DMS79 treated with DMSO at 0.1 percent for 48 hours (cell line): Measurements from ENCODE around the gene DOCK2.
"Not testable (repeated sequence)": the region's sequence is repeated elsewhere in the genome, so short reads cannot be mapped to it uniquely, and the experiment has no call there.

Experiments used
- DNase-seq: peaks from one replicate; lab custom pipeline; 2025; lab: John Stamatoyannopoulos, UW

The DOCK2 gene

DNA sequence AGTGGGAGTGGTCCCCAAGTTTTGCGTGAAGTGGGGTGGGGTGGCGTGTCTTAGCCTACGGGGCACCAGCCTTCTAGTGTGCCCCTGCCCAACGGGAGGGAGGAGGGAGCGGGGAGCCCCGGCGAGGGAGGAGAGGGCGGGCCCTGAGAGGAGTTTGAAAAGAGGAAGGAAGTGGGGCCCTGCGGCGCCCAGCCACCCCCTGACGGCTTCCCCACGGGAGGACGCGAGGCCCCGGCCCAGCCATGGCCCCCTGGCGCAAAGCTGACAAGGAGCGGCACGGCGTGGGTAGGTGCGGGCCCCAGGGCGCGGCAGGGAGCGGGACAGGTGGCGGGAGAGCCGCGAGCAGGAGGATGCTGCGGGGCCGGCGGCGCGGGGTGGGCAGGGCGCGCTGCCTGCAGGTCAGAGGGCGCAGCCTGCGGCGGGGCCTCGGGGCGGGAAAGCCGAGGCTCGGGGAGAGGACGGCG lies at the start of gene DOCK2:
Gene DOCK2 (plus strand): TSS at position 191 of the 464 bp plus-strand sequence. CDS start 52 bp downstream, at position 243.
- DNase-seq: no peak

DNA sequence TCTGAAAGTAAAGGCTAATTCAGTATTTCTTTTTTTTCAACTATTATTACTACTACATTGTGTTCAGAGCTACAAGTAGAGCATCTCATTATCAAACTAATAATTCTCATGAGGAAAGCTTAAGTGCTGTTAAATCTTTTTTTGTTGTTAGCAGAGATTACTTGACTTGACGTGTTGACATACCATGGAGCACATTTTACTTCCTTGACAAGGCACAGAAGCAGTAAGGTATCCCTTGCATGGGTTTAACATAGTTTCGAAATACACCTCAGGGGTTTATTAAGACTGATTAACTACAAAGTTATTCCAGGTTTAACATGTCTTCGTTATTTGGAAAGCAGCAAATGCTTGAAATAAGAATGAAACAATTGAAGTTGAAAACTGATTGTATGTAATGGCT lies 46.5 kb upstream of the DOCK2 start:
- no peak for DNase-seq

DNA sequence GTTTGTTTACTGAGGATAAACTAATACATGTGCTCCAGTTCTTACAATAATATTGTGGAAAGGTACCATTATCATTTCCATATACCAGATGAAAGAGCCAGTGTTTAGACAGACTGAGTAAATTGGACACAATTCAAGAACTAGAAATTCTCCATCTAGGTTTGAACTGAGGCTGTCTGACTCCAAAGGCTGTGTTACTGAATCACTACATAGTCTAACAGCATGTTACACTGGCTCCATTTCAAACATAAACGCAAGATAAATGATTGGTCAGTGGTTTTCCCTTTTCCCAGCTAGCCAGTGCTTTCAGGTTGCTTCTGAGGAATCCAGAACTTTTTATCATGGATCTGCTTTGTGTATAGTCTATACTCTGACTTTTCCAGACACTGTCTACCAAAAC lies 45.4 kb upstream of the DOCK2 start:
- DNase-seq: no peak

DNA sequence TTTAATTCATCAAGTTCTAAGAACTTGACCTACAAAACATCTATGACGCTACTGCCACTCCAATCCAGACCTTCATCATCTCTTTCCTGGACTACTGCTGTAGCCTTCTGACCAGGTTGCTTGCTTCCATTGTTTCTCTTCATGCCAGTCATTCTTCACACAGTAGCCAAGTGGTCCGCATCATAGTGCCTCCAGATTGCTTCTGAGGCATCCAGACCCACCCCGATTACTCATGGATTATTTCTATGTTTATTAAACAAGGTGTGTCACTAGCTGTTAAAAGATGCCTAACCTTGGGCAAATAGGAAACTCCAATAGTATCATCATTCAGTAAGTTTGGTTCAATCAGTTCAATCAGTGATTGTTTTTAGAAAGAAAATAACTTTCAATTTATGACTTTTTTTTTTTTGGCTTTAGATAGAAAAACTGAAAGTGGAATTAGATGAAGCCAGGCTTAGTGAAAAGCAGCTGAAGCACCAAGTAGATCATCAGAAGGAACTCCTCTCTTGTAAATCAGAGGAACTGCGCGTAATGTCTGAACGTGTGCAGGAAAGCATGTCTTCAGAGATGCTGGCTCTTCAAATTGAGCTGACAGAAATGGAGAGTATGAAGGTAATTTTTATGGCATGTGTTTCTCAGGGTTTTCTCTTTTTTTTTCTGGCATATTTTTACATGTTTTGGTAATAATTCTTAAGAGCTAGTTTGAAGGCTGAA lies 44.0 kb upstream of the DOCK2 start:
- no peak for DNase-seq

DNA sequence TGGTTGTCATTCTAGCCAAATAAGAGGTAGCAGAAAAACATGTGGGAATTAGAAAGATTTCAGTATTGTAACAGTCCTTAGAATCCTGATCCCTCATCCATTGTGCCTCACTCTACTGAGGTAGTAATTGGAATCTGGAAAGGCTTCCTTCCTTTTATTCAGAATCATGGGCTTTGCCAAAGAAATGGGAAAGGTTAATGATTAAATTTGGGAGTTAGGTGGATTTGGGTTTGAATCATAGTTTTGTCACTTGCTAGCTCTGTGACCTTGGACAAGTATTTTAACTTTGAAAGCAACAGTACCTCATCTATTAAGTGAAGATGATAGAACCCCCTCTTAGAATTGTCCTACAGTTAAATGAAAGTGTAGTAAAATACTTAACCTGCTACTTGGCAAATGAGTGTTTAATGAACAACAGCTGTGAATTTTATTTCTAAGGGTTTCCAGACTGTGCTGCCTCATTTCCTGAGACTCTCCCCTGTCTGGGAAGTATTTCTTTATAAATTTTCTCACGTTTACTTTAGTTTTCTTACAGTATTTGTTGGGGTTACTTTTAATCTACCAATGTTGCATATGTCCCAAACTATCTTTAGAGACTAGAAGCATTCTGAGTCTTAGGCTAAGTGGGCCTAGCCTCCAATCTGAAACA lies 41.8 kb upstream of the DOCK2 start:
- no peak for DNase-seq

DNA sequence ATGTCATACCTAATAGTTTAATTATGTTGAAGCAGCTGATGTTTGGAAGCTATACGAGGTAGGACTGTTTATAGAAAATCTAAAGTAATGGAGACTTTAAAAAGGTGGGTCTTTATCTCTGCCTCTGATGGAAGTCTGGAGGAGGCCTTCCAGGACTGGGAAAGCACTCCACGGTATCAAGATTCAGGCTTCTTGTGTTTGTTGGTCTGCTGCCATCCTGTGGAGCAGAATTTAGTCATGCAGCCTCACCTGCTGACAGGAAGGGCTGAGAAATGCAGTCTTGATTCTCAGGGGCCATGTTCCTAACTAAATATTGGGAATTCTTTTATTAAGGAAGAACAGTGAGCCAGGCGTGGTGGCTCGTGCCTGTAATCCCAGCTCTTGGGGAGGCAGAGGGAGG lies 37.6 kb upstream of the DOCK2 start:
- DNase-seq: no peak

DNA sequence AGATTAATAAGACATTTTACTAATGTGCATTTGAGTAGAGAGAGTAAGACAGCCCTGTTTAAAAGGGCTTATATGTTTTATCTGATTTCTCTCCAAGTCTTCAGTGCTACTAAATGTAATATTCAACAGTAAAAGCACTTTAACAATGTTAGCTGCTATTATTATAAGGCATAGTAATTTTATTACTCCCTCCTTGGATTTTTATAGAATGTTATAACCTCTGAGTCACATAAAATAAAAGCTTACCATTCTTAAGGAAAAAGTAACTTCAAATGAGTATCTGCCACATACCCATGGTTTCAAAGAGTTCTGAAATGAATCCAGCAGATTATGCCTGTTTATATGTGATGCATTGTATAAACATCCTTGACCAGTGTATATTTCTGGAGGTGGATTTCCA lies 34.5 kb upstream of the DOCK2 start:
- no peak for DNase-seq

DNA sequence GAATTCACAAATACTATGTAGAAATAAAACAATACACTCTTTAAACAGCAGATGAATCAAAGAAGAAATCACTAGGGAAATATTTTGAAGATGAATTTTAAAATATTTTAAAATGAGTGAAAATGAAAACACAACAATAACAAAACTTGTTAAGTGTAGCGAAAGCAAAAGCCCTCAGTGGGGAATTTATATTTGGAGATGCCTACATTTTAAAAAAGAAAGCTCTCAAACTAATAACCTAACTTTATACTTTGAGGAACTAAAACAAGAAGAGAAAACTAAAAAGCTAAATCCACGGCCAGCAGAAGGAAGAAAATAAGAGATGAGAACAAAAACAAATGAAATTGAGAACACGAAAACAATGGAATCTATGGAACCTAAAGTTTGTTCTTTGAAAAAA lies 30.8 kb upstream of the DOCK2 start:
- DNase-seq: no peak

DNA sequence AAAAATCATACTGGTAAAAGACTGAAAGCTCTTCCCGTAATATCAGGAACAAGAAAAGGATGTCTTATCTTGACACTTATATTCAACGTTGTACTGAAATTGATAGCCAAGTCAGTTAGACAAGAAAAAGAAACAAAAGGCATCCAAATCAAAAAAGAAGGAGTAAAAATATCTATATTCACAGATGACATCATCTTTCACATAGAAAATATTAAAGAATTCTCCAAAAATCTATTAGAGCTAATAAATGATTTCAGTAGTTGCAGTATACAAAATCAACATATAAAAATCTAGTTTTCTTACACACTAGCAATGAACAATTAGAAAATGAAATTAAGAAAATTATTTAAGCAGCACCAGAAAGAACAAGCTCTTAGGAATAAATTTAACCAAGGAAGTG lies 29.2 kb upstream of the DOCK2 start:
- no peak for DNase-seq

DNA sequence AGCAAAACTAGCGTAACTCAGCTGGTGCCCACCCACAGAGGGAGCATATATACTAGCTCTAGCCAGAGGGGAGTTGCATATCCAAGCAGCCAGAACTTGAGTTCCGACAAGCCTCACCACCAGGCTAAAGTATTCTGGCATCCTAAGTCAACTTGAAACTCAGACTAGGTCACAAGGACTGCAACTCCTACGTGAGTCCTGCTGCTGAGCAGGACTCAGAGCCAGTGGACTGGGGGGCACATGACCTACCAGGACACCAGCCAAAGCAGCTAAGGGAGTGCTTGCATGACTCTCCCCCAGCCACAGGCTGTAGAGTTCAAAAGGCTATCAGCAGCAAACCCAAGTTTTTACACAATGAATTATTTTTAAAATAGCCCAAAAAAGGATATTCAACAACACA lies 27.4 kb upstream of the DOCK2 start:
- DNase-seq: no peak

DNA sequence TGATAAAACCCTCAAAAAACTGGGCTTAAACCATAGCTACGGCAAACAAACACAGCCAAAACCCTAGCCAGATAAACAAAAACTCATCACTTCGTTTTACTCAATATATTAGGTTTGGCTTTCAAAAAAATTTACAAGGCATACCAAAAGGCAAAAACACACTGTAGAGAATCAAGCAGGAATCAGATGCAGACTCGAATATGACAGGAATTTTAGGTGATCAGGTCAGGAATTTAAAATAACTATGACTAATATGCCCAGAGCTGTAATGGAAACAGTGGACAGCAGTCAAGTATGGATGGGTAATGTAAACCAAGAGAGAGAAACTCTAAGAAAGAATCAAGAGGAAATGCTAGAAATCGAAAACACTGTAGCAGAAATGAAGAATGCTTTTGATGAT lies 26.5 kb upstream of the DOCK2 start:
- DNase-seq: no peak

DNA sequence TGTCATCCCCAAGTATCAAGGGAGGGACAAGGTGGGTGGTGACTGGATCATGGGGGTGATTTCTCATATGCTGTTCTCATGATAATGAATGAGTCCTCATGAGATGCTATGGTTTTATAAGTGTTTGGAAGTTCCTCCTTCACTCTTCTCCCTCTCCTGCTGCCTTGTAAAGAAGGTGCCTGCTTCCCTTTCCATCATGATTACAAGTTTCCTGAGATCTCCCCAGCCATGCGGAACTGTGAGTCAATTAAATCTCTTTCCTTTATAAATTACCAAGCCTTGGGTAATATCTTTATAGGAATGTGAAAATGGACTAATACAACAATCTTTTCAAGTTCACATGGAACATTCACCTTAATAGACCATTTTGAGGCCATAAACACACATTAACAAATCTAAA lies 21.5 kb upstream of the DOCK2 start:
- DNase-seq: no peak

DNA sequence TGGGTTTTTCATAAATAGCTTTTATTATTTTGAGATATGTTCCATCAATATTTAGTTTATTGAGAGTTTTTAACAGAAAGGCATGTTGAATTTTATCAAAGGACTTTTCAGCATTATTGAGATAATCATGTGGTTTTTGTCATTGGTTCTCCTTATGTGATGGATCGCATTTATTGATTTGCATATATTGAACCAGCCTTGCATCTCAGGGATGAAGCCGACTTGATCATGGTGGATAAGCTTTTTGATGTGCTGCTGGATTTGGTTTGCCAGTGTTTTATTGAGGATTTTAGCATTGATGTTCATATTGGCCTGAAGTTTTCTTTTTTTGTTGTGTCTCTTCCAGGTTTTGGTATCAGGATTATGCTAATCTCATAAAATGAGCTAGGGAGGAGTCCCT lies 12.8 kb upstream of the DOCK2 start:
- not testable (repeated sequence) for DNase-seq

DNA sequence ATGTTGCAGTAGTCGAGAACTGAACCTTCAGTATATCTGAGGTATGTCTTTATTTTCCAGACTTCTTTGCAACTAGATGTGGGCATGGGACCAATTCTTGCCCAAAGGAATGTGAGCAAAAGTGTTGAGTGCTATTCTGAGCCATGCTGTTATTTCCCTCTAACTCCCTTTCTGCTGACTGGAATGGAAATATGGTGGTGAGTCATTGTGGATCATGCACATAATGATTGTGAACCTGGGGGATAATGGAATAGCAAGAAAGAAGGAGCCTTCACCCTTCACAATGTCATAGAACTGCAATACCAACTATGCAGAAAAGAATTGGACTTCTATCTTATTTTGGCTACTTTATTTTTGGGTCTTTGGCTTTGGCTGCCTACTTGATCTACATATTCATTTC lies 10.3 kb upstream of the DOCK2 start:
- no peak for DNase-seq

DNA sequence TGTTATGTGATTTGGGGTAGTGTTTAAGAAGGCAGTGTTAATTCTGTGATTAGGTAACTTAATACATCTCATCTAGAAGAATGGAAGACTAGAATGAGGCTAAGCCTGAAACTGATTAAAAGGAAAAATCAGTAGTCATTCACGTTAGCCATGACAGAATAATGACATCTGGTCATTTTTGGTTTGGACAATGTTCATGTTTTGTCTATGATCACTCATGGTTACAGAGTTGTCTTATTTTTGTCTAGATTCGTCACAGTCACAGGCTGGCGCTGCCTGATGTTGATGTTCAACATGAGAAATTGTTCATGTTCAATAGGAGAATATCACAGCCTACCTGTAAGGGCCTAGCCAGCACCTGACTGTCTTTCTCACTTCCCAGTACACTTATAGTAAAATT lies 9.5 kb upstream of the DOCK2 start:
- no peak for DNase-seq

DNA sequence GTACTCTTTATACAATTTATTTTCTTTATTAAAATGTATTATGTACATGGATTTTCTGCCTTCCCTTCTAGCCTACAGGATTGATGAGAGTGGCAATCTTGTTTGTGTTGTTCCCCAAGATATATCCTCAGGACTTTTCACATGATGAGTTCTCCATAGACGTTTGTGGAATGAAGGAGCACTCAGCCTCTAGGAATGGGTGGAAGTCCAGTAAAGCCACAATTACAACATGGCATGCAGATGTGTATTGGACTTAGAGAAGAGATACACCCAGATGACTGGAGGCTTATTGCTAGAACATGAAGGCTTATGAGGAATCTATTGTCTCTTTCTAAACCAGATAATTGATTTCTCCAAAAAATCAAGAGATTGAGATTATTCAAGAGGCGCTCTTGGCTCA lies 8.2 kb upstream of the DOCK2 start:
- DNase-seq: no peak

DNA sequence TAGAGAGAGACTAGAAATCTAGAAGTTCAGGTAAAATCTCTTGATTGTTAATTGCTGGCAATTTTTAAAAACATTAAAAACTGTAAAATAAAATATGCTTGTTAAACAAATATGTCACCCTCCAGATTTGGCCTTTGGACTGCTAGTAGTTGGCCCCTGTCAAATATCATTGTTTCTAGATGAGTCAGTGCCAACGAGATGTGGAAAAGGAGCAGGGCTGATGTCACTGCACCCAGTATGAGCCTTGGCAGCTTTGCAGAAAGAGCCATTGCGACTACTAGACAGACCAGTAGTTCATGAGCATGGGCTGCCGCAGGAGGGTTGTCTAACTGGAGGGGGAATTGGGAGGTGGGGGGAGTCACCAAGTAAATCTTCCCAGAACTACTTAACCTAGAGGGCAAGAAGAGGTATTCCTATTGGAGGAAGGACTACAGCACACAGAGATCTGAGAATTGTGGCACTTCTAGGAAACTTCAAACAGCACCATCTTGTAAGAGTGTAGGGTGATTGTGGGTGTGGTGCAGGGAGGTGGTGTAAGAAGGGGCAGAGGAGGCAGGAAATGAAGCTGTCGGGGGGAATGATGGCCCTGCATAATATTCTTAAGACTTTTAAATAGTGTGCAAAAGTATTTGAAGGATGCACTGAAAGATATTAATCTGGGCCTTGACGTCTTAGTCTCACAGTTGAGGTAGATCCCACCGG lies 7.1 kb upstream of the DOCK2 start:
- DNase-seq: no peak

DNA sequence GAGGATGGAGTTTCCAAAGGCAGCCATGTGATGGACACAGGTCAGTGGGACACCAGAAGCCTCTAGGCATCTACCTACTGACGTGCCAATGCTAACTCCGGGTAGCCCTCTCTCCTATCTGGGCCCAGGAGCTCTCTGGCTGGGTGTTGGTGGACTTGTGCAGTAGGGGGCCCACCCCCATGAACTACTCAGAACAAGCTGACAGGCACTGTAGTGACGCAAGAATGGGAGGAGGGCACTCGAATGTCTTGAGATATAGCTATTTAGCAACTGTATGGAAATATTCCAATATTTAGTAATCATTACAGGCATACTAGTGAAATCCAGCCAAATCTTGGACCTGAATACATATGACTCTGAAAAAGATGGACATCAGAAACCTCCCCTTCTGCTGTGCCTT lies 5.7 kb upstream of the DOCK2 start:
- no peak for DNase-seq

DNA sequence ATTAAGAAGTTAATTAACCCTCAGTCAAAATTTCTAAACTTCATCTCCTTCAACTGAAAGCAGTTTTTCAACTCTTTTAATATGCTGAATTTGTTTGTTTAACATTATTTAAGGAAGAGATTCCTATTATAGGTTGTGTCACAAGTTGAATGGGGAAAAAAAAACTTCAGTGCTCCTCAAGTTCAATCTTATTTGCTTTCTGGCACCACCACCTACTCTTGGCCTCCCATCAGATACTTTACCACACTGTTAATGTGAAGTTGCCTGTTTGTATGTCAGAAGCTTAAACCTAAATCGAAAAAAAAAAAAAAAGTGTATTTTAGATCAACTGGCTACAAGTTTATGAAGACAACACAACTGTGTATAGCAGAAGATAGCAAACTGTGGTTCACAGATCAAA lies 4.1 kb upstream of the DOCK2 start:
- no peak for DNase-seq

DNA sequence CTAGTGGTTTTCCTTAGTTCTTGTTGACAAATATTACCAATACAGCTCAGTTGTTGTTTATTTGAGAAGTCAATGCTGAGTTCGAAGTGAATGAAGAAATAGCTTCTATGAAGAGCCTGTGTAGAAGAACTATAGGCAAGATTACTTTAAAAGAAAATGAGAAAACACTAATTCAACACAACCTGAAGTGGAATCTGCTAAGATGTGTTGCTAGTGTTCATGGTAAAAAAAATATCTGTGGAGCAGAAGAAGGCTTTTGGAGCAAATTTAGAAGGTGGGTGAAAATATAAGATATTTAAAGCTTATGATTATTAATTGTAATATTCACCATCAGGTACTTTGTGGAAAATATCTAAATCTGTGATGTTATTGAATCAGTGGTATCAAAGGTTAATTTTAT lies 2.5 kb upstream of the DOCK2 start:
- no peak for DNase-seq

DNA sequence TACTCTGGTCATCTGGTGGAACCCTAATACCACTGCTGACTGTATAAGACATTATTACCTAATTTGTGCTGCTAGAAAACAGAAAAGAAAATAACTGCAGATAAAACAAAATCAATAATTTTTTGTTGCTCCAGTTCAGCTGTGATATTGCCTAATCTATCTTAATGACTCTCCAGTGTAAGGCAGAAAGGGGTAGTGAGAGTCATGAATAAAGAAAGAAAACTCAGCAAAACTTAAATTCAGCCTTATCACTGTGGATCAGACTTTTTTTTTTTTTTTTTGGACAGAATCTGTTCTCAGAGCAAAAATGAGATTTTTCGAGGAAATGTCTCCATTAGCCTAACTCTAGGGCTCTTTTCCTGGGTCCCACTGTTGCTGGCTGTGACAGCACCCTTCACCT lies 1.1 kb upstream of the DOCK2 start:
- no peak for DNase-seq

DNA sequence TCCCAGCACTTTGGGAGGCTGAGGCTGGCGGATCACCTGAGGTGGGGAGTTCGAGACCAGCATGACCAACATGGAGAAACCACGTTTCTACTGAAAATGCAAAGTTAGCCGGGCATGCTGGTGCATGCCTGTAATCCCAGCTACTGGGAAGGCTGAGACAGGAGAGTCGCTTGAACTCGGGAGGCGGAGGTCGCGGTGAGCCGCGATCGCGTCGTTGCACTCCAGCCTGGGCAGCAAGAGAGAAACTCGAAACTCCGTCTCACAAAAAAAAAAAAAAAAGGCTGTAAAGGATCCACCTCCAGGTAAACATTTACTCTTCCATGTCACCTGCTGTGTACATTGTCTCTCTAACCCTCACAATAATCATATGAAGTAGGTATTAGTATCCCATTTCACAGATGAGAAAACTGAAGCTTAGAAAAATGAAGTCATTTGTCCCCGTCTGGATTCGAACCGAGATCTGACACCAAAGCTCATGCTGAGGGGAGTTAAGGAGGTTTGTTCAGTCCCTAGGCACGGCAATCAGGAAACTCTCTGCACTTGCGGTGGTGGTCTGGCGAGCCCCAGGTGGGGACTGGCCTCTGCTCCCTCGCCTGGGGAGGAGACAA lies 494 bp upstream of the DOCK2 start:
- no peak for DNase-seq

DNA sequence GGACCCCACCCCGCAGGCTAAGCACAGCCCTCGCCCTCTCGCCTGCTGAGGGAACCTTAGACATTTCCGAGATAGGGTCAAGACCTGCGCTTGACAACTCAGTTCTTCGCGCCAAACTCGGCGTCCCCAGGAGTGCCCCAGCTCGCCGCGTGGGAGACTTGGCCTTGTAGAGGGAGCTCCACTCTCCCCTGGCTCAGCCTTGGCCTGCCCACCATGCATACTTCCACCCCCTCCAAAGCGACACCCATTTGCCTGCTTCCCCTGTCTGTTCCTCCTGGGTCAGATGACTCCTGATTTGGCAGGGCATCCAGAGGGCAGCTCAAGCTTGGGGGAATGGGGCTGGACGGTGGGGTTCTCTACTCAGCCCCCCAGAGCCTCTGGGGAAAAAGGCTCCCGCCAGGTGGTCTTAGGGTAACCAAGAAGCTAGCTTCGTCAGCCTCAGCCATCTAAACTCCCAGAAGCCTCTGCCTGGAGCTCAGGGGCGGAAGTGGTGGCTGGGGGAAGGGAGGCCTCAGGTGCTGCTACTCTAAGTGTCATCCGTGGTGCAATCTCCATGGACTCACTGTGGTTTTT lies 560 bp downstream of the DOCK2 start:
- no peak for DNase-seq
